ENCODE measurements around the gene CAMK2N1. TPM values are rescaled to one million over a fixed set of nuclear protein-coding genes. Genes with fewer than 3 reads are reported as not detected.

The CAMK2N1 gene
- total and polyA plus RNA-seq, 4 donors = 12.3 to 15.1 (median 13.9) TPM

- Histone ChIP-seq H3K36me3 (ENCODE audit: control insufficient read depth in 4 of 4, insufficient read depth in 3 of 4, low read depth in 1 of 4, low read length in 3 of 4) (no peaks in the 10 kb centered on the region), H3K27ac (ENCODE audit: low read depth in 1 of 2, low read length in 2 of 2) (peak overlapping the region; percentile 77 to 86), H3K9me3 (ENCODE audit: control insufficient read depth in 4 of 4, low read length in 3 of 4) (no peaks in the 10 kb centered on the region), H3K27me3 (ENCODE audit: control insufficient read depth in 4 of 4, insufficient read depth in 4 of 4, low read length in 3 of 4) (no peaks in the 10 kb centered on the region), H3K9ac (ENCODE audit: low read depth in 1 of 2, low read length in 2 of 2) (peak overlapping the region in 1 of 2 donors; percentile 47), H3K4me3 (ENCODE audit: low read depth in 1 of 3, low read length in 3 of 3) (no peak overlapping the region), H3K4me1 (ENCODE audit: control insufficient read depth in 4 of 4, insufficient read depth in 4 of 4, low read length in 3 of 4) (peaks cover 27 to 78% (median 62%) of the 10 kb centered on the region in 4 donors)
- WGBS = 59% methylated on average over 10 of the region's 10 CpGs
- TF ChIP-seq REST (IDR thresholded peaks at IDR 0.05) (no peak), RXRA (IDR thresholded peaks at IDR 0.05) (no peak), CTCF (IDR thresholded peaks at IDR 0.05; ENCODE audit: low read depth, low read length, missing input control) (no peak), TAF1 (conservative IDR thresholded peaks at IDR 0.05) (no peak), JUND (IDR thresholded peaks at IDR 0.05) (no peak), SP1 (IDR thresholded peaks at IDR 0.05) (no peak), EGR1 (IDR thresholded peaks at IDR 0.05; ENCODE audit: low read depth in 2 of 2) (no peak), ZBTB33 (IDR thresholded peaks at IDR 0.05) (no peak)
- no peak for DNase-seq (ENCODE audit: low spot score)
These were observed 4.1 kb downstream of the CAMK2N1 start for GRCh38 chr1:20481643-20482498.

GRCh38 chr1:20480951-20481617, 4.9 kb downstream of the CAMK2N1 start:
- Histone ChIP-seq H3K36me3 (ENCODE audit: control insufficient read depth in 4 of 4, insufficient read depth in 3 of 4, low read depth in 1 of 4, low read length in 3 of 4) (no peaks in the 10 kb centered on the region), H3K27me3 (ENCODE audit: control insufficient read depth in 4 of 4, insufficient read depth in 4 of 4, low read length in 3 of 4) (no peaks in the 10 kb centered on the region), H3K4me1 (ENCODE audit: control insufficient read depth in 4 of 4, insufficient read depth in 4 of 4, low read length in 3 of 4) (peaks cover 27 to 84% (median 64%) of the 10 kb centered on the region in 4 donors), H3K9me3 (ENCODE audit: control insufficient read depth in 4 of 4, low read length in 3 of 4) (no peaks in the 10 kb centered on the region), H3K27ac (ENCODE audit: low read depth in 1 of 2, low read length in 2 of 2) (peak overlapping the region; percentile 77 to 86), H3K9ac (ENCODE audit: low read depth in 1 of 2, low read length in 2 of 2) (peak overlapping the region in 1 of 2 donors; percentile 17), H3K4me3 (ENCODE audit: low read depth in 1 of 3, low read length in 3 of 3) (no peak overlapping the region)
- WGBS = 25% methylated on average over 7 of the region's 7 CpGs
- TF ChIP-seq HNF4A (conservative IDR thresholded peaks at IDR 0.05) = no peak
- no peak for DNase-seq (ENCODE audit: low spot score)
